Transverse colon (tissue), 4 donors: ENCODE measurements around the gene SCMH1. TPM values are rescaled to one million over a fixed set of nuclear protein-coding genes. Genes with fewer than 3 reads are reported as not detected.

Experiments used
- DNase-seq: peaks from one replicate; pipeline ENCODE4 v3.0.0-alpha.2; 2019
- H3K27ac ChIP-seq, 4 donors: fragments of 200-600 bp; sonication (generic); 2 replicates each; pipeline ENCODE4 v1.5.1; 2016 to 2018; ENCODE audit warnings: inconsistent platforms in 4 of 4
- H3K27me3 ChIP-seq: fragments of 200-600 bp; sonication (generic); 2 replicates; pipeline ENCODE4 v1.5.1; 2017; ENCODE audit warnings: inconsistent platforms
- H3K36me3 ChIP-seq, 4 donors: fragments of 200-600 bp; sonication (generic); 2 replicates each; pipeline ENCODE4 v1.5.1; 2017 to 2019; ENCODE audit warnings: inconsistent platforms in 4 of 4
- H3K4me1 ChIP-seq, 4 donors: fragments of 200-600 bp; sonication (generic); 2 replicates each; pipeline ENCODE4 v1.5.1; 2017 to 2020; ENCODE audit warnings: inconsistent platforms in 4 of 4
- H3K4me3 ChIP-seq, 4 donors: fragments of 200-600 bp; sonication (generic); 1 replicate in 1 of 4; 2 replicates in 3 of 4; pipeline versions ENCODE4 v1.5.1 to v1.6.1; 2017 to 2019; ENCODE audit warnings: inconsistent platforms in 4 of 4
- H3K9me3 ChIP-seq, 2 donors: fragments of 200-600 bp; sonication (generic); 2 replicates each; pipeline ENCODE4 v1.5.1; 2017 to 2019; ENCODE audit warnings: inconsistent platforms in 2 of 2
- CTCF ChIP-seq, 5 experiments: fragments of 200-600 bp in 3 of 5; fragments of 450-650 bp in 2 of 5; sonication (generic) in 3 of 5; IDR thresholded peaks; 1 replicate in 2 of 5; 2 replicates in 3 of 5; pipeline ENCODE4 v1.5.1; 2016 to 2017; ENCODE audit warnings: antibody characterized with exemption in 5 of 5, inconsistent platforms in 3 of 5, mild to moderate bottlenecking in 2 of 5, moderate library complexity in 1 of 5
- EP300 ChIP-seq: sonication (generic); formaldehyde crosslinking; IDR thresholded peaks from one replicate; pipeline ENCODE4 v1.6.1; 2017; ENCODE audit warnings: antibody characterized with exemption, low read depth
- POLR2A ChIP-seq: fragments of 450-650 bp; IDR thresholded peaks from one replicate; pipeline ENCODE4 v1.6.1; 2016; ENCODE audit warnings: antibody characterized with exemption, mild to moderate bottlenecking, moderate library complexity
- POLR2AphosphoS5 ChIP-seq, 3 donors: sonication (generic); formaldehyde crosslinking; IDR thresholded peaks; one replicate each; pipeline ENCODE4 v1.6.1; 2016; ENCODE audit warnings: antibody characterized with exemption in 3 of 3
- WGBS, 2 donors: methylation state at CpG; one replicate each; pipeline ENCODE4 v1.1.5; 2018; ENCODE audit warnings: low coverage in 1 of 2; 5-methylcytosine and 5-hydroxymethylcytosine counted together
- in situ Hi-C, 4 donors: fragments of 200-750 bp; cut with MboI; loops; one replicate each; pipeline versions ENCODE4 v1.15.0 to v1.15.1; 2017; ENCODE audit warnings: low sequenced_read_pairs in 3 of 4, low pct_ligation_motif_present in 1 of 4, low pct_unique_long_range_greater_than_20kb in 1 of 4
- intact Hi-C: fragments of 100-400 bp; cut with DNase I; formaldehyde crosslinking; loops from one replicate; pipeline ENCODE4 v1.15.1; 2023; ENCODE audit warnings: low total_unique reads
- total RNA-seq, 4 donors: library from RNA; depleted of rRNA; stranded (reverse); fragments of >200 nt; gene quantifications; one replicate each; pipeline ENCODE4 v1.1.0, GENCODE V29; 2016

The SCMH1 gene
- total RNA-seq, 4 donors from 2014 or later: 24.5 to 66.8 (median 49.1) TPM

- Histone ChIP-seq H3K27me3 (peaks cover 7% of the 10 kb centered on the region), H3K4me3 (no peak overlapping the region), H3K27ac (no peak overlapping the region), H3K36me3 (no peaks in the 10 kb centered on the region), H3K9me3 (no peaks in the 10 kb centered on the region), H3K4me1 (no peaks in the 10 kb centered on the region)
- WGBS, 2 donors: 90% methylated on average over 9 of the region's 9 CpGs; no CpG with 5 or more reads in 1 of the 2 donors
- in situ Hi-C loops: loop anchor here in 1 of 4 donors (10.0 kb wide), 1 partner anchor 159 kb away; no protein-coding TSS in a partner anchor
- no peak for TF ChIP-seq CTCF (IDR thresholded peaks at IDR 0.05)
- TF ChIP-seq EP300: no peak
- TF ChIP-seq POLR2A: no peak
- no peak for TF ChIP-seq POLR2AphosphoS5 (IDR thresholded peaks at IDR 0.05)
- intact Hi-C loops: no loop called here
- no peak for DNase-seq
These were observed 33.7 kb upstream of the SCMH1 start for GRCh38 chr1:41275831-41276230.

GRCh38 chr1:41274752-41275545, 32.8 kb upstream of the SCMH1 start:
- intact Hi-C loops (no loop called here), in situ Hi-C loops (loop anchor here in 1 of 4 donors (10.0 kb wide), 1 partner anchor 160 kb away; no protein-coding TSS in a partner anchor)
- no peak overlapping the region for H3K4me3 ChIP-seq
- no peaks in the 10 kb centered on the region for H3K27me3 ChIP-seq
- TF ChIP-seq POLR2A: no peak
- TF ChIP-seq EP300: no peak
- no peak for TF ChIP-seq CTCF (IDR thresholded peaks at IDR 0.05)
- no peak for TF ChIP-seq POLR2AphosphoS5 (IDR thresholded peaks at IDR 0.05)
- no peaks in the 10 kb centered on the region for H3K4me1 ChIP-seq
- H3K36me3 ChIP-seq: no peaks in the 10 kb centered on the region
- WGBS, 2 donors: 61 to 69% methylated on average over 7 of the region's 7 CpGs
- no peak for DNase-seq
- H3K9me3 ChIP-seq: no peaks in the 10 kb centered on the region
- no peak overlapping the region for H3K27ac ChIP-seq

- no peaks in the 10 kb centered on the region for H3K27me3 ChIP-seq
- no peak overlapping the region for H3K27ac ChIP-seq
- H3K4me3 ChIP-seq: no peak overlapping the region
- 83 to 87% methylated on average over 7 to 8 of the region's 8 CpGs for WGBS, 2 donors
- TF ChIP-seq CTCF (IDR thresholded peaks at IDR 0.05) (no peak), POLR2A (no peak), POLR2AphosphoS5 (IDR thresholded peaks at IDR 0.05) (no peak), EP300 (no peak)
- in situ Hi-C loops: loop anchor here in 1 of 4 donors (10.0 kb wide), 1 partner anchor 162 kb away; no protein-coding TSS in a partner anchor
- H3K9me3 ChIP-seq: no peaks in the 10 kb centered on the region
- DNase-seq: no peak
- H3K36me3 ChIP-seq: no peaks in the 10 kb centered on the region
- intact Hi-C loops: no loop called here
- H3K4me1 ChIP-seq: no peaks in the 10 kb centered on the region
These were observed 30.5 kb upstream of the SCMH1 start for GRCh38 chr1:41272601-41273000.

GRCh38 chr1:41268154-41268770, 26.2 kb upstream of the SCMH1 start:
- peak; percentile 78 for DNase-seq
- Histone ChIP-seq H3K9me3 (no peaks in the 10 kb centered on the region), H3K4me1 (no peaks in the 10 kb centered on the region), H3K27me3 (no peaks in the 10 kb centered on the region), H3K27ac (no peak overlapping the region), H3K36me3 (no peaks in the 10 kb centered on the region), H3K4me3 (no peak overlapping the region)
- in situ Hi-C loops (loop anchor here in 3 of 4 donors (5.0 to 10.0 kb wide), 3 partner anchors 147 to 167 kb away; no protein-coding TSS in a partner anchor), intact Hi-C loops (loop anchor here (2.0 to 5.0 kb wide), 2 partner anchors 147 to 249 kb away; no protein-coding TSS in a partner anchor)
- TF ChIP-seq EP300: no peak
- TF ChIP-seq POLR2AphosphoS5 (IDR thresholded peaks at IDR 0.05): no peak
- peak; percentile 93 to 99 (median 98) for TF ChIP-seq CTCF (IDR thresholded peaks at IDR 0.05)
- WGBS, 2 donors: 9 to 25% methylated on average over 2 to 8 of the region's 8 CpGs
